ENCODE data around the gene CMIP.

The CMIP gene

DNA sequence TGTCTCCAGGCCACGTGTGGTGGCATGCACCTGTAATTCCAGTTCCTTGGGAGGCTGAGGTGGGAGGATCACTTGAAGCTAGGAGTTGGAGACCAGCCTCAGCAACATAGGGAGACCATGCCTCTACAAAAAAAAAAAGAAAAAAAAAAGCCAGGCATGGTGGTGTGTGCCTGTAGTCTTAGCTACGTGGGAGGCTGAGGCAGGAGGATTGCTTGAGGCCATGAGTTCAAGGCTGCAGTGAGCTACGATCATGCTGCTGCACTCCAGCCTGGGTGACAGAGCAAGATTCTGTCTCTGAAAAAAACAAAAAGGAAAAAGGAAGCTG lies 103.9 kb downstream of the CMIP start:
- Histone ChIP-seq H4K20me1 (ENCODE audit: low read depth, low read length) (no peaks in the 10 kb centered on the region), H3K4me2 (ENCODE audit: low read depth, low read length, poor library complexity, severe bottlenecking) (no peak overlapping the region)

GRCh38 chr16:81548876-81549546 lies 104.4 kb downstream of the CMIP start:
- H3K79me2 ChIP-seq (ENCODE audit: insufficient read depth, low read length), result peaks cover 22% of the 10 kb centered on the region
- no peak overlapping the region for H3K4me2 ChIP-seq (ENCODE audit: low read depth, low read length, poor library complexity, severe bottlenecking)
- H3K9ac ChIP-seq (ENCODE audit: low read length), result no peak overlapping the region

More for the DNA sequence above, 103.9 kb downstream of the CMIP start:
- no peaks in the 10 kb centered on the region for H3K9me2 ChIP-seq (replicated peaks; ENCODE audit: insufficient read depth, low read length)
- no peaks in the 10 kb centered on the region for H3K9me3 ChIP-seq (ENCODE audit: insufficient read depth, low read length)
- H3K9ac ChIP-seq (ENCODE audit: low read length), result no peak overlapping the region
- TF ChIP-seq, protein P1, sequence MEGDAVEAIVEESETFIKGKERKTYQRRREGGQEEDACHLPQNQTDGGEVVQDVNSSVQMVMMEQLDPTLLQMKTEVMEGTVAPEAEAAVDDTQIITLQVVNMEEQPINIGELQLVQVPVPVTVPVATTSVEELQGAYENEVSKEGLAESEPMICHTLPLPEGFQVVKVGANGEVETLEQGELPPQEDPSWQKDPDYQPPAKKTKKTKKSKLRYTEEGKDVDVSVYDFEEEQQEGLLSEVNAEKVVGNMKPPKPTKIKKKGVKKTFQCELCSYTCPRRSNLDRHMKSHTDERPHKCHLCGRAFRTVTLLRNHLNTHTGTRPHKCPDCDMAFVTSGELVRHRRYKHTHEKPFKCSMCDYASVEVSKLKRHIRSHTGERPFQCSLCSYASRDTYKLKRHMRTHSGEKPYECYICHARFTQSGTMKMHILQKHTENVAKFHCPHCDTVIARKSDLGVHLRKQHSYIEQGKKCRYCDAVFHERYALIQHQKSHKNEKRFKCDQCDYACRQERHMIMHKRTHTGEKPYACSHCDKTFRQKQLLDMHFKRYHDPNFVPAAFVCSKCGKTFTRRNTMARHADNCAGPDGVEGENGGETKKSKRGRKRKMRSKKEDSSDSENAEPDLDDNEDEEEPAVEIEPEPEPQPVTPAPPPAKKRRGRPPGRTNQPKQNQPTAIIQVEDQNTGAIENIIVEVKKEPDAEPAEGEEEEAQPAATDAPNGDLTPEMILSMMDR (IDR thresholded peaks at IDR 0.05; ENCODE audit: insufficient read depth, low read length, poor library complexity, severe bottlenecking), result no peak
- TF ChIP-seq EZH2phosphoT487 (conservative IDR thresholded peaks at IDR 0.05; ENCODE audit: low read length), result no peak
- no peaks in the 10 kb centered on the region for H3K27me3 ChIP-seq (ENCODE audit: low read length)
- no peak overlapping the region for H3K4me3 ChIP-seq (ENCODE audit: insufficient read depth, low read length, poor library complexity, severe bottlenecking)
- no peak overlapping the region for H3K27ac ChIP-seq (ENCODE audit: low read depth, low read length)
- no peak overlapping the region for H2AFZ ChIP-seq (ENCODE audit: low read depth, low read length, severe bottlenecking)
- peaks cover 19% of the 10 kb centered on the region for H3K79me2 ChIP-seq (ENCODE audit: insufficient read depth, low read length)
- H3K36me3 ChIP-seq (ENCODE audit: low read length), result no peaks in the 10 kb centered on the region
- no peaks in the 10 kb centered on the region for H3F3A ChIP-seq (ENCODE audit: insufficient read depth)

DNA sequence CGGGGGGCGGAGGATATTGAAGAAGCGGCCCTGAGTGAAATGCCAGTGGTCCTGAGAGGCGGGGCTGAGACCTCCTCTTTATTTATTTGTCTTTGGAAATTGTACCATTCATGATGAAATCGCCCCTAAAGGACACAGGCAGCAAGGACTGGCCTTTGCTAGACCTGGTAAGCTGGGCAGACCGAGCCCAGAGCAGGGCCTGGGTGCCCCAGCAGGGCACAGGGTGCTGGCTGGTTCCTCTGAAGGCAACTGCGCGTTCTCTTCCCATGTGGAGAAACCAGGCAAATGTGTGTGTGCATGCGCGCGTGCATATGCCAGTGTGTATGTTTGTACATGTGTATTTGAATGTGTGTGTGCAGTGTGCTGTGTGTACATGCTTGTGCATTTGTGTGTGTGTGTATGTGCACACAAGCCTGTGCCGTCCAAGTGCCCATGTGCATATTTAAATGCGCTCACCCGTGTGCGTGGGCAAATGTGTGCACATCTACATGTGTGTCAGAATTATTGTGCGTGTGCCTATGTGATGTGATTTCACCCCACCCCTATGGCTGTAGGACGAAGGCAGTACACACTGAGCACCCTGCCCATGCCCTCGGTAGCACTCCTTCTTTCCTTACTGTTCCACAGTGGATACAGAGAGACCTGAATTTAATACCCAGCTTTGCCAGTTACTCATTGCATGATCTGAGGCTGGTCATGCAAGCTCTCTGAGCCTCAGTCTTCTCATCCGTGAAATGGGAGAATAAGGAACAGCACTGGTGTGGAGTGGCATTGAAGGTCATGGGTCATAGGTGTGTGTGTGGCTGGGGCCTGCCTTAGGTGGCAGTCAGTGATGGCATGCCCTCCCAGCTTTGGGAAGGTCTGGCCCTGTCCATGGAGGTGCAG lies 105.2 kb downstream of the CMIP start:
- Histone ChIP-seq H3K79me2 (ENCODE audit: insufficient read depth, low read length) (peaks cover 23% of the 10 kb centered on the region), H3K9ac (ENCODE audit: low read length) (no peak overlapping the region), H3K27ac (ENCODE audit: low read depth, low read length) (no peak overlapping the region), H3F3A (ENCODE audit: insufficient read depth) (no peaks in the 10 kb centered on the region), H4K20me1 (ENCODE audit: low read depth, low read length) (no peaks in the 10 kb centered on the region), H3K4me2 (ENCODE audit: low read depth, low read length, poor library complexity, severe bottlenecking) (no peak overlapping the region), H3K36me3 (ENCODE audit: low read length) (no peaks in the 10 kb centered on the region), H3K9me2 (replicated peaks; ENCODE audit: insufficient read depth, low read length) (no peaks in the 10 kb centered on the region), H3K4me3 (ENCODE audit: insufficient read depth, low read length, poor library complexity, severe bottlenecking) (no peak overlapping the region), H2AFZ (ENCODE audit: low read depth, low read length, severe bottlenecking) (no peak overlapping the region), H3K9me3 (ENCODE audit: insufficient read depth, low read length) (no peaks in the 10 kb centered on the region), H3K27me3 (ENCODE audit: low read length) (no peaks in the 10 kb centered on the region)
- TF ChIP-seq, protein P1 (IDR thresholded peaks at IDR 0.05; ENCODE audit: insufficient read depth, low read length, poor library complexity, severe bottlenecking), result no peak
- TF ChIP-seq EZH2phosphoT487 (conservative IDR thresholded peaks at IDR 0.05; ENCODE audit: low read length), result no peak

More at GRCh38 chr16:81548876-81549546, 104.4 kb downstream of the CMIP start:
- Histone ChIP-seq H4K20me1 (ENCODE audit: low read depth, low read length) (no peaks in the 10 kb centered on the region), H3K4me3 (ENCODE audit: insufficient read depth, low read length, poor library complexity, severe bottlenecking) (no peak overlapping the region), H3K27ac (ENCODE audit: low read depth, low read length) (no peak overlapping the region), H3K36me3 (ENCODE audit: low read length) (no peaks in the 10 kb centered on the region), H3K9me3 (ENCODE audit: insufficient read depth, low read length) (no peaks in the 10 kb centered on the region), H3K27me3 (ENCODE audit: low read length) (no peaks in the 10 kb centered on the region), H3F3A (ENCODE audit: insufficient read depth) (no peaks in the 10 kb centered on the region), H3K9me2 (replicated peaks; ENCODE audit: insufficient read depth, low read length) (no peaks in the 10 kb centered on the region), H2AFZ (ENCODE audit: low read depth, low read length, severe bottlenecking) (no peak overlapping the region)
- TF ChIP-seq EZH2phosphoT487 (conservative IDR thresholded peaks at IDR 0.05; ENCODE audit: low read length), result no peak
- TF ChIP-seq, protein P1 (IDR thresholded peaks at IDR 0.05; ENCODE audit: insufficient read depth, low read length, poor library complexity, severe bottlenecking), result no peak
